ENCODE results near the gene IVNS1ABP. TPM values are rescaled to one million over a fixed set of nuclear protein-coding genes. Genes with fewer than 3 reads are reported as not detected.

The IVNS1ABP gene
- total RNA-seq, 1 donor from 2014 or later, result 201 TPM

DNA sequence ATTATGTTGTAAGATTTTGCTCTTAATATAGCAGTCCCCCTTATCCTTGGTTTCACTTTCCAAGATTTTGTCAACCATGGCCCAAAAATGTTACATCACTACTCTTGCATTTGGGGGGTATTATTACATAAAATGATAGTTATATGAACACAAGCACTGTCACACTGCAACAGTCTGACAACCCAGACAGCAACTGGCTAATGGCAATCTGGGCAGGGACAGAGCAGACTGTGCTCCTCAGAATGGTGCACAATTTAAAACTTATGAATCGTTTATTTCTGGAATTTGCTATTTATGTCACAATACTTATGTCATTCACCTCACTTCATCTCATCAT lies 2.1 kb upstream of the IVNS1ABP start:
- peaks cover 19% of the 10 kb centered on the region for H3K4me1 Mint-ChIP-seq (ENCODE audit: low read depth)
- H3K36me3 Mint-ChIP-seq (ENCODE audit: insufficient read depth), result peaks cover 9% of the 10 kb centered on the region
- no peaks in the 10 kb centered on the region for H3K27me3 Mint-ChIP-seq
- no peak overlapping the region for H3K4me3 Mint-ChIP-seq (ENCODE audit: low read depth)
- H3K27ac Mint-ChIP-seq, result peak overlapping the region; percentile 51
- TF ChIP-seq, protein P1, sequence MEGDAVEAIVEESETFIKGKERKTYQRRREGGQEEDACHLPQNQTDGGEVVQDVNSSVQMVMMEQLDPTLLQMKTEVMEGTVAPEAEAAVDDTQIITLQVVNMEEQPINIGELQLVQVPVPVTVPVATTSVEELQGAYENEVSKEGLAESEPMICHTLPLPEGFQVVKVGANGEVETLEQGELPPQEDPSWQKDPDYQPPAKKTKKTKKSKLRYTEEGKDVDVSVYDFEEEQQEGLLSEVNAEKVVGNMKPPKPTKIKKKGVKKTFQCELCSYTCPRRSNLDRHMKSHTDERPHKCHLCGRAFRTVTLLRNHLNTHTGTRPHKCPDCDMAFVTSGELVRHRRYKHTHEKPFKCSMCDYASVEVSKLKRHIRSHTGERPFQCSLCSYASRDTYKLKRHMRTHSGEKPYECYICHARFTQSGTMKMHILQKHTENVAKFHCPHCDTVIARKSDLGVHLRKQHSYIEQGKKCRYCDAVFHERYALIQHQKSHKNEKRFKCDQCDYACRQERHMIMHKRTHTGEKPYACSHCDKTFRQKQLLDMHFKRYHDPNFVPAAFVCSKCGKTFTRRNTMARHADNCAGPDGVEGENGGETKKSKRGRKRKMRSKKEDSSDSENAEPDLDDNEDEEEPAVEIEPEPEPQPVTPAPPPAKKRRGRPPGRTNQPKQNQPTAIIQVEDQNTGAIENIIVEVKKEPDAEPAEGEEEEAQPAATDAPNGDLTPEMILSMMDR (IDR thresholded peaks at IDR 0.05; ENCODE audit: unreplicated experiment), result no peak
- H3K9me3 Mint-ChIP-seq (ENCODE audit: low read depth), result peaks cover 6% of the 10 kb centered on the region
- no peak for DNase-seq (ENCODE audit: low spot score, unreplicated experiment)

- Mint-ChIP-seq H3K9me3 (ENCODE audit: low read depth) (peaks cover 6% of the 10 kb centered on the region), H3K36me3 (ENCODE audit: insufficient read depth) (peaks cover 9% of the 10 kb centered on the region), H3K27me3 (no peaks in the 10 kb centered on the region), H3K27ac (peak overlapping the region; percentile 98), H3K4me3 (ENCODE audit: low read depth) (peak overlapping the region; percentile 97), H3K4me1 (ENCODE audit: low read depth) (peaks cover 25% of the 10 kb centered on the region)
- TF ChIP-seq, protein P1 (IDR thresholded peaks at IDR 0.05; ENCODE audit: unreplicated experiment), result no peak
- no peak for DNase-seq (ENCODE audit: low spot score, unreplicated experiment)
Observed at GRCh38 chr1:185318431-185319138, 1.5 kb upstream of the IVNS1ABP start.

GRCh38 chr1:185317886-185318310 lies 855 bp upstream of the IVNS1ABP start:
- Mint-ChIP-seq H3K27ac (peak overlapping the region; percentile 98), H3K36me3 (ENCODE audit: insufficient read depth) (peaks cover 9% of the 10 kb centered on the region), H3K4me3 (ENCODE audit: low read depth) (peak overlapping the region; percentile 97), H3K9me3 (ENCODE audit: low read depth) (peaks cover 6% of the 10 kb centered on the region), H3K27me3 (no peaks in the 10 kb centered on the region), H3K4me1 (ENCODE audit: low read depth) (peaks cover 32% of the 10 kb centered on the region)
- TF ChIP-seq, protein P1 (IDR thresholded peaks at IDR 0.05; ENCODE audit: unreplicated experiment), result peak; percentile 30
- peak; percentile 13 for DNase-seq (ENCODE audit: low spot score, unreplicated experiment)

DNA sequence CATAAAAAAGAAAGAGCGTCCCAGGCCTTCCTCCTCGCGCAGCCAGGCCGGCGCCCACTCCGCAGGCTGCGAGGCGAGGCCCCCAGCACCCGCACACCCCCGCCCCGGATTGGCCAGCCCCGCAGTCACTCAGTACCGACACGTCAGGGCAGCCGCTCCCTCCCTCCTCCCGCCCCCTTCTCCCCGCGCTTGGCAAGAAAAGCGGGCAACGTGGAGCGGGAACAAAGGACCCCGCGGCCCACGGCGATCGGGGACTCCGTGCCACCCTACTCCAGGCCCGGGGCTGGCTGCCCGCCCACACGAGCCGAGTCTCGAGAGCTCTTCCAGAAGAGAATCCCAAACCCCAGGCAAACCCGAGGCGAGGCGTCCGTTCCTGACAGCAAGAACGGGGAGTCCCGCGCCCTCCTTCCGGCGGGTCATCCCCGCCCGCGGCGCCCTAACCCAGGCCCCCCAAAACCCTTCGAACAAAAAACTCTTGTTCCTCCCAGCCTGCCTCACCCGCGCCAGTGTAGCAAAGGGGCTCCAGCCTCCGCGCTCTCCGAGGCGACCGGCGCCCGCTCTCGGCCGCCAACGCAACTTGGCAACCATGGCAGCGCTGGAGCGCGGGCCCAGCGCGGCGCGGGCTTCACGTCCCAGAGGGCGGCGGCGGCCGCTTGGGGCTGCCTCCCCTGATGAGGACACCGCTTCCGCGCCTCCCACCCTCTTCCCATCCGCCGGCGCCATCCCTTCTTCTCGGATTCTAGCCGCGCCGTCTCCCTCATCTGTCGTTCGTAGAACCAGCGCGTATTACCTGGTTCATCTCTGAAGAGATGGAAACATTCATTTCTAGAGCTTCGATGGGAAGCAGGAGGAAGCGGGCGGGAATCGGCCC lies 645 bp downstream of the IVNS1ABP start:
- DNase-seq (ENCODE audit: low spot score, unreplicated experiment), result peak; percentile 88
- H3K9me3 Mint-ChIP-seq (ENCODE audit: low read depth), result peaks cover 6% of the 10 kb centered on the region
- peak overlapping the region; percentile 98 for H3K27ac Mint-ChIP-seq
- no peaks in the 10 kb centered on the region for H3K27me3 Mint-ChIP-seq
- H3K4me3 Mint-ChIP-seq (ENCODE audit: low read depth), result peak overlapping the region; percentile 97
- peaks cover 9% of the 10 kb centered on the region for H3K36me3 Mint-ChIP-seq (ENCODE audit: insufficient read depth)
- TF ChIP-seq, protein P1 (IDR thresholded peaks at IDR 0.05; ENCODE audit: unreplicated experiment), result no peak
- peaks cover 40% of the 10 kb centered on the region for H3K4me1 Mint-ChIP-seq (ENCODE audit: low read depth)

GRCh38 chr1:185315445-185316071 lies 1.5 kb downstream of the IVNS1ABP start:
- H3K4me1 Mint-ChIP-seq (ENCODE audit: low read depth), result peaks cover 41% of the 10 kb centered on the region

More at GRCh38 chr1:185315445-185316071, 1.5 kb downstream of the IVNS1ABP start:
- peak overlapping the region; percentile 97 for H3K4me3 Mint-ChIP-seq (ENCODE audit: low read depth)
- peak overlapping the region; percentile 98 for H3K27ac Mint-ChIP-seq
- no peaks in the 10 kb centered on the region for H3K9me3 Mint-ChIP-seq (ENCODE audit: low read depth)
- no peak for DNase-seq (ENCODE audit: low spot score, unreplicated experiment)
- H3K27me3 Mint-ChIP-seq, result no peaks in the 10 kb centered on the region
- peaks cover 2% of the 10 kb centered on the region for H3K36me3 Mint-ChIP-seq (ENCODE audit: insufficient read depth)
- TF ChIP-seq, protein P1 (IDR thresholded peaks at IDR 0.05; ENCODE audit: unreplicated experiment), result no peak
